Heart left ventricle (tissue), 13 donors: ENCODE measurements around the gene HLF.

Source experiments
- POLR2A ChIP-seq, 2 donors: fragments of 450-650 bp; IDR thresholded peaks; one replicate each; pipeline ENCODE4 v1.6.1; 2017; ENCODE audit warnings: antibody characterized with exemption in 2 of 2, mild to moderate bottlenecking in 2 of 2, moderate library complexity in 2 of 2
- TF ChIP-seq, protein P1 (sequence below), 12 donors: fragments of 200-600 bp; sonication (generic) in 4 of 12; IDR thresholded peaks; one replicate each; pipeline versions ENCODE4 v1.5.0 to v1.8.0; 2018 to 2022; ENCODE audit warnings: antibody characterized with exemption in 12 of 12, mild to moderate bottlenecking in 5 of 12
- donor health status: ischemic (EF 13 %, LVEDD 7.1; RV severe dilation, severe dysfunction).
- donor health status: DM: no; HTN: yes; CAD: no.
- donor health status: DM: no; HTN: no; CAD: no.
- donor health status: ischemic (EF 25% LVEDD 6.9; RV normal size, moderate dysfunction).
- donor health status: ischemic (EF 25% LVEDD 5.7; RV mildly dilated, moderate dysfunction).
- donor health status: ischemic (EF 35%, LVEDD 5.7; RV mildly dilated, moderate dysfunction).
- donor health status: nonischemic (EF 11% LVEDD 7.7; RV severe dilation, severe dysfunction).
- donor health status: DM: yes; HTN: yes; CAD: no.
- donor health status: PGD.
- donor health status: ischemic (EF 29% LVEDD 5.4; RV normal size, mild dysfunction).
- donor health status: nonischemic (EF 23%, LVEDD 6.1; RV moderate dilation, normal function).

DNA sequence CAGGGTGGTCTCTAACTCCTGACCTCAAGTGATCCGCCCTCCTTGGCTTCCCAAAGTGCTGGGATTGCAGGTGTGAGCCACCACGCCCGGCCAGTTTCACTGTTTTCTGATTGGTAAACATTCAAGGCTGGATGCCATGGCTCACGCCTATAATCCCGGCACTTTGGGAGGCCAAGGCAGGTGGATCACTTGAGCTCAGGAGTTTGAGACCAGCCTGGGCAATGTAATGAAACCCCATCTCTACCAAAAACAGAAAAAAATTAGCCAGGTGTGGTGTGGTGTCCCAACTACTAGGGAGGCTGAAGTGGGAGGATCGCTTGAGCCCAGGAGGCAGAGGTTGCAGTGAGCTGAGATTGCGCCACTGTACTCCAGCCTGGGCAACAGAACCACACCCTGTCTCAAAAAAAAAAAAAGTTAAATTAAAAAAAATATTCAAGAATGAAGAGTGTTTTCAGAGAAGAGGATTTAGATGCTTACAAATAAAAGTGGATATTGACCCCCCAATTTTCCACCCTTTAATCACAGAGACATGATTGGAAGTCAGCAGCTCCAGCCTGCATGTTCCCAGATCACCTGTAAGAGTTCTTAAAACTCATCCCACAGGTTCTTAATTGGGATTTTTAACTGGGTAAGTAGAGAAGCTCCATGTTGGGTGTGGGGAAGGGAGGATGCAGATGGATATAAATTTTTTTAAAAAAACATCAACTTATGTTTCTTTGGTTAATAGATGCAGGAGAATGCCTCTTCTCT lies 23.8 kb downstream of the HLF start:
- TF ChIP-seq, protein P1, sequence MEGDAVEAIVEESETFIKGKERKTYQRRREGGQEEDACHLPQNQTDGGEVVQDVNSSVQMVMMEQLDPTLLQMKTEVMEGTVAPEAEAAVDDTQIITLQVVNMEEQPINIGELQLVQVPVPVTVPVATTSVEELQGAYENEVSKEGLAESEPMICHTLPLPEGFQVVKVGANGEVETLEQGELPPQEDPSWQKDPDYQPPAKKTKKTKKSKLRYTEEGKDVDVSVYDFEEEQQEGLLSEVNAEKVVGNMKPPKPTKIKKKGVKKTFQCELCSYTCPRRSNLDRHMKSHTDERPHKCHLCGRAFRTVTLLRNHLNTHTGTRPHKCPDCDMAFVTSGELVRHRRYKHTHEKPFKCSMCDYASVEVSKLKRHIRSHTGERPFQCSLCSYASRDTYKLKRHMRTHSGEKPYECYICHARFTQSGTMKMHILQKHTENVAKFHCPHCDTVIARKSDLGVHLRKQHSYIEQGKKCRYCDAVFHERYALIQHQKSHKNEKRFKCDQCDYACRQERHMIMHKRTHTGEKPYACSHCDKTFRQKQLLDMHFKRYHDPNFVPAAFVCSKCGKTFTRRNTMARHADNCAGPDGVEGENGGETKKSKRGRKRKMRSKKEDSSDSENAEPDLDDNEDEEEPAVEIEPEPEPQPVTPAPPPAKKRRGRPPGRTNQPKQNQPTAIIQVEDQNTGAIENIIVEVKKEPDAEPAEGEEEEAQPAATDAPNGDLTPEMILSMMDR (IDR thresholded peaks at IDR 0.05): no peak
- no peak for TF ChIP-seq POLR2A (IDR thresholded peaks at IDR 0.05)
